Measurements from ENCODE around the gene PRPF19.

Gene PRPF19

DNA sequence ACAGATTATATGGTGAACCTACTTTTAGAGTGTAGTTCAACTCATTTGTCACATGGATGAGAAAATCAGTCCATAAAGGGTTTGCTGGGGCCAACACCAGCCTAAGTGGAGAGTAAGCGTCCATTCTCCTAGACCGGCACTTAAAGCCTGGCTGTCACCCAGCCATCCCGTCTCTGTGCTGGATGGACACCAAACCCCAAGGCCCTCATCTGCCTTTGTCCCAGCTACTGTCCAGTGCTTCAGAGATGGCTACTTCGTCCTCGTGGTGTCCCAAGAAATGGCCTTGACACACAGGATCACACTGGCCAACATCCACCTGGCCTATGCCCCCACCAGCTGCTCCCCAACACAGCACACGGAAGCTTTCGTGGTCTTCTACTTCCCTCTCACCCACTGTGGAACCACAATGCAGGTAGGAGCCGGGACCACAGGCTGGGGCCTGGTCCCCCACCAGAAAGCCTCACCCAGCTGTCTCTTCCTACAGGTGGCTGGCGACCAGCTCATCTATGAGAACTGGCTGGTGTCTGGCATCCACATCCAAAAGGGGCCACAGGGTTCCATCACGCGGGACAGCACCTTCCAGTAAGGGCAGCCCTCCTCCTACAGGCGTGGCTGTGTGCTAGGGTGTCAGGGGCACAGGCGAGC is 35.5 kb downstream of the PRPF19 start:
- ChIA-PET CTCF (interaction anchor here (0.6 to 1.4 kb wide), 5 partner anchors 28 to 111 kb away, joined by 3 to 5 read pairs (median 3); no protein-coding TSS in a partner anchor), POLR2A (ENCODE audit: low non-redundant PET) (no interaction called here)
- no peak overlapping the region for H3K27ac ChIP-seq
- DNase-seq (ENCODE audit: low spot score): no peak
- TF ChIP-seq, protein P1, sequence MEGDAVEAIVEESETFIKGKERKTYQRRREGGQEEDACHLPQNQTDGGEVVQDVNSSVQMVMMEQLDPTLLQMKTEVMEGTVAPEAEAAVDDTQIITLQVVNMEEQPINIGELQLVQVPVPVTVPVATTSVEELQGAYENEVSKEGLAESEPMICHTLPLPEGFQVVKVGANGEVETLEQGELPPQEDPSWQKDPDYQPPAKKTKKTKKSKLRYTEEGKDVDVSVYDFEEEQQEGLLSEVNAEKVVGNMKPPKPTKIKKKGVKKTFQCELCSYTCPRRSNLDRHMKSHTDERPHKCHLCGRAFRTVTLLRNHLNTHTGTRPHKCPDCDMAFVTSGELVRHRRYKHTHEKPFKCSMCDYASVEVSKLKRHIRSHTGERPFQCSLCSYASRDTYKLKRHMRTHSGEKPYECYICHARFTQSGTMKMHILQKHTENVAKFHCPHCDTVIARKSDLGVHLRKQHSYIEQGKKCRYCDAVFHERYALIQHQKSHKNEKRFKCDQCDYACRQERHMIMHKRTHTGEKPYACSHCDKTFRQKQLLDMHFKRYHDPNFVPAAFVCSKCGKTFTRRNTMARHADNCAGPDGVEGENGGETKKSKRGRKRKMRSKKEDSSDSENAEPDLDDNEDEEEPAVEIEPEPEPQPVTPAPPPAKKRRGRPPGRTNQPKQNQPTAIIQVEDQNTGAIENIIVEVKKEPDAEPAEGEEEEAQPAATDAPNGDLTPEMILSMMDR (conservative IDR thresholded peaks at IDR 0.05; ENCODE audit: low read depth): no peak

DNA sequence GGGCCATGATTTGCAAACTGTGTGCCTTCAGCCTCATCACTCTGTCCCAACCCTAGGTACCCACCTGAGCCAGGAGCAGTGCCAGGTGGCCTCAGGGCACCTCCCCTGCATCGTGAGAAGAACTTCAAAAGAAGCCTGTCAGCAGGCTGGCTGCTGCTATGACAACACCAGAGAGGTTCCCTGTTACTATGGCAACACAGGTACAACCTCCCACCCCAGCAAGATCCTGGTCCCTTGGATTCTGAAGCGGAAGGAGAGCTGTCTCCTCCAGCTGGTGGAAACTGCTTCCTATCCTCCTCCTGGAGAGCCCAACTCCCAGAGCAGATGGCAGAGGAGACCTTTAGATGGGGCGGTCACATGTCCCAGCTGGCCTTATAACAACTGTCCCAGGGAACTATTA is 36.1 kb downstream of the PRPF19 start:
- ChIA-PET CTCF (interaction anchor here (1.0 to 1.2 kb wide), 2 partner anchors 29 to 39 kb away, joined by 3 read pairs; no protein-coding TSS in a partner anchor), POLR2A (ENCODE audit: low non-redundant PET) (no interaction called here)
- TF ChIP-seq, protein P1 (conservative IDR thresholded peaks at IDR 0.05; ENCODE audit: low read depth): no peak
- no peak for DNase-seq (ENCODE audit: low spot score)
- no peak overlapping the region for H3K27ac ChIP-seq

DNA sequence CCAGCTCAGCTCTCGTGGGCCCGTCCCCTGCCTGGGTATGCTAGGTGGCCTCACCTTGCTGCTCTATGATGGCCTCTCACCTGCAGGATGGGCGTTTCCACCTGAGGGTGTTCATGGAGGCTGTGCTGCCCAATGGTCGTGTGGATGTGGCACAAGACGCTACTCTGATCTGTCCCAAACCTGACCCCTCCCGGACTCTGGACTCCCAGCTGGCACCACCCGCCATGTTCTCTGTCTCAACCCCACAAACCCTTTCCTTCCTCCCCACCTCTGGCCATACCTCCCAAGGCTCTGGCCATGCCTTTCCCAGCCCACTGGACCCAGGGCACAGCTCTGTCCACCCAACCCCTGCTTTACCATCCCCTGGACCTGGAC is 36.9 kb downstream of the PRPF19 start:
- TF ChIP-seq, protein P1 (conservative IDR thresholded peaks at IDR 0.05; ENCODE audit: low read depth): no peak
- ChIA-PET CTCF (interaction anchor here (0.6 to 0.8 kb wide), 2 partner anchors 9 to 274 kb away, joined by 3 read pairs; no protein-coding TSS in a partner anchor), POLR2A (ENCODE audit: low non-redundant PET) (no interaction called here)

DNA sequence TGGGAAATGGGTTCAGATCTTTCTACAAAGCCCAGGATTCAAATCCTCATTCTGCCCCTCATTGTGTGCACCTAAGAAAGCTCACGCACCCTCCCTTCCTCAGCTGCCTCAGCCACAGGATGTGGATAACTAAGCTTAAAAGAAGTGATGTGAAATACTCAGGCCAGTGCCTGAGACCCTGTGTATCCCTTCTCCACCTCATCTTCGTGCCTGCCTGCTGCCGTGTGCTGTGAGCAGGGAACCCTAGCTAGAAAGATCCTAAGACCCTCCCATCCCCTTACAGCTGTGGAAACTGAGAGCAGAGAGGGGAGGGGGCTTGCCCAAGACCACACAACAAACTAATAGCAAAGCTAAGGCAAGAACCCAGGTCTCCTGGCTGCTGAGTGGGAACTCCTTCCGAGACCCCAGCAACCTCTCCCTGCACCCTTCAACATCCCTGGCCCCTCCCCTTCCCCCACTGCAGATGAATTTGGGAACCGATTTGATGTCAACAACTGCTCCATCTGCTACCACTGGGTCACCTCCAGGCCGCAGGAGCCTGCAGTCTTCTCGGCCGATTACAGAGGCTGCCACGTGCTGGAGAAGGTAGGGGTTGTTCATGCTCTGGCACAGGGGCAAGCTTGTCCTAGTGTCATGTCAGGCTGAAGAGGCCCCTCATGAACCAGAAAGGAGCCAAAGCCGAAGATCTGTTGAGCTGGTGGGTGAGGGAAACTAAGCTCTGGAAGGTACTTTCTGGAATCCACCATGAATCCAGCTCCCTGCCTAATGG is 37.5 kb downstream of the PRPF19 start:
- CTCF ChIA-PET: interaction anchor here (0.6 to 0.8 kb wide), 3 partner anchors 9 to 275 kb away, joined by 3 to 5 read pairs (median 3); no protein-coding TSS in a partner anchor
- POLR2A ChIA-PET (ENCODE audit: low non-redundant PET): no interaction called here
- no peak overlapping the region for H3K27ac ChIP-seq
- DNase-seq (ENCODE audit: low spot score): no peak
- TF ChIP-seq, protein P1 (conservative IDR thresholded peaks at IDR 0.05; ENCODE audit: low read depth): no peak

More for the DNA sequence above, 36.9 kb downstream of the PRPF19 start:
- no peak for DNase-seq (ENCODE audit: low spot score)
- no peak overlapping the region for H3K27ac ChIP-seq

DNA sequence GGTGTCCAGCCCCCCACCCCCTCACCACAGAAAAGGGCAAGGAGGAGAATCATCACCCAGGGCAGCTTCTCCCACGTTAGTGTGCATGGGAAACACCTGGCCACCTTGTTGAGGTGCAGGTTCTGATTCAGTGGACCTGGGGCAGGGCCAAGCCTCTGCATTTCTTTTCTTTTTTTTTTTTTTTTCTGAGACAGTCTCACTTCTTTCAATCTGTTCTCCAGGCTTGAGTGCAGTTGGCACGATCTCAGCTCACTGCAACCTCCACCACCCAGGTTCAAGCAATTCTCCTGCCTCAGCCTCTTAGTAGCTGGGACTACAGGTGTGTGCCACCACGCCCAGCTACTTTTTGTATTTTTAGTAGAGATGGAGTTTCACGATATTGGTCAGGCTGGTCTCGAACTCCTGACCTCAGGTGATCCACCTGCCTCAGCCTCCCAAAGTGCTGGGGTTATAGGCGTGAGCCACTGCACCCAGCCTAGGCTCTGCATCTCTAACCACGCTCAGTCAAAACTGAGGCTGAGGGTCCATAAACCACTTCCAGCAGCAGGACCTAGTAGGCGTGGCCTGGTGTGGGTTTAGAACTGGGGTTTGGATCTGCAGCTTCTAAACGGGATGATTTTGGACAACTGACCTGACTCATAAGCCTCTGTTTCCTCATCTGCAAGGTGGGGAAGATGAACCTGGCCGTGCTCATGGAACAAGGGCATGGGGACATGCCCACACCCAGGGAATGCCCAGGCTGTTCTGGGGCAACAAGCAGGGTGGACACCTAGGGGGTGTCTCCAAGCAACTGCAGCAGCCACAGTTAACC is 38.3 kb downstream of the PRPF19 start:
- no peak for DNase-seq (ENCODE audit: low spot score)
- ChIA-PET POLR2A (ENCODE audit: low non-redundant PET) (no interaction called here), CTCF (interaction anchor here (0.6 to 0.9 kb wide), 3 partner anchors 37 to 241 kb away, joined by 3 to 5 read pairs (median 4); no protein-coding TSS in a partner anchor)
- TF ChIP-seq, protein P1 (conservative IDR thresholded peaks at IDR 0.05; ENCODE audit: low read depth): no peak
- no peak overlapping the region for H3K27ac ChIP-seq

Data from RWPE1 (cell line).